H9 (cell line): ENCODE data around the gene R3HDM1. TPM values are rescaled to one million over a fixed set of nuclear protein-coding genes. Genes with fewer than 3 reads are reported as not detected.

Source experiments
- DNase-seq: peaks from one replicate; pipeline ENCODE4 v3.0.0-alpha.2; 2017
- H2AFZ ChIP-seq: one replicate; pipeline ENCODE4 v1.6.1; 2013; ENCODE audit warnings: mild to moderate bottlenecking, low read length, control low read depth, moderate library complexity
- H2AK5ac ChIP-seq: 2 replicates; pipeline ENCODE4 v1.6.1; 2013; ENCODE audit warnings: low read length, control low read depth, mixed read lengths; ENCODE audit not compliant: insufficient read length
- H2BK120ac ChIP-seq: one replicate; pipeline ENCODE4 v1.6.1; 2013; ENCODE audit warnings: low read depth, mild to moderate bottlenecking, low read length, control low read depth, inconsistent platforms; ENCODE audit not compliant: poor library complexity, severe bottlenecking
- H2BK12ac ChIP-seq: 2 replicates; pipeline ENCODE4 v1.6.1; 2013; ENCODE audit warnings: low read length, control low read depth, mixed read lengths, low read depth; ENCODE audit not compliant: insufficient read length
- H2BK15ac ChIP-seq: 2 replicates; pipeline ENCODE4 v1.6.1; 2013; ENCODE audit warnings: low read depth, low read length, control low read depth
- H2BK20ac ChIP-seq: one replicate; pipeline ENCODE4 v1.6.1; 2013; ENCODE audit warnings: low read depth, mild to moderate bottlenecking, low read length, control low read depth, inconsistent platforms; ENCODE audit not compliant: poor library complexity, severe bottlenecking
- H2BK5ac ChIP-seq: 2 replicates; pipeline ENCODE4 v1.6.1; 2013; ENCODE audit warnings: low read length, control low read depth, mixed read lengths; ENCODE audit not compliant: insufficient read length
- H3K14ac ChIP-seq: 2 replicates; pipeline ENCODE4 v1.6.1; 2013; ENCODE audit warnings: low read length, control low read depth; ENCODE audit not compliant: insufficient read depth
- H3K18ac ChIP-seq: 2 replicates; pipeline ENCODE4 v1.6.1; 2013; ENCODE audit warnings: low read depth, mild to moderate bottlenecking, mixed read lengths, low read length, control low read depth; ENCODE audit not compliant: insufficient read length
- H3K23ac ChIP-seq: 2 replicates; pipeline ENCODE4 v1.6.1; 2013; ENCODE audit warnings: low read length, control low read depth, mixed read lengths, low read depth; ENCODE audit not compliant: insufficient read length
- H3K23me2 ChIP-seq: 2 replicates; pipeline ENCODE4 v1.6.1; 2013; ENCODE audit warnings: low read depth, mild to moderate bottlenecking, mixed read lengths, low read length, control low read depth; ENCODE audit not compliant: insufficient read length, poor library complexity, severe bottlenecking
- H3K27ac ChIP-seq: 2 replicates; pipeline ENCODE4 v1.5.1; 2013; ENCODE audit warnings: low read length, control low read depth, mixed read lengths, low read depth; ENCODE audit not compliant: insufficient read length
- H3K27me3 ChIP-seq: 2 replicates; pipeline ENCODE4 v1.6.1; 2013; ENCODE audit warnings: low read length, control low read depth, inconsistent platforms; ENCODE audit not compliant: insufficient read depth
- H3K4ac ChIP-seq: 2 replicates; pipeline ENCODE4 v1.6.1; 2013; ENCODE audit warnings: low read depth, mild to moderate bottlenecking, control low read depth, inconsistent platforms, low read length, moderate library complexity
- H3K4me1 ChIP-seq: 2 replicates; pipeline ENCODE4 v1.6.1; 2013; ENCODE audit warnings: low read length, control low read depth, inconsistent platforms; ENCODE audit not compliant: insufficient read depth
- H3K4me2 ChIP-seq: 2 replicates; pipeline ENCODE4 v1.6.1; 2013; ENCODE audit warnings: low read length, control low read depth, mixed read lengths; ENCODE audit not compliant: insufficient read length, insufficient read depth
- H3K56ac ChIP-seq: 2 replicates; pipeline ENCODE4 v1.6.1; 2013; ENCODE audit warnings: low read depth, mild to moderate bottlenecking, mixed read lengths, low read length, control low read depth; ENCODE audit not compliant: insufficient read length
- H3K79me1 ChIP-seq: 2 replicates; pipeline ENCODE4 v1.6.1; 2013; ENCODE audit warnings: low read depth, mild to moderate bottlenecking, moderate library complexity, low read length, control low read depth, inconsistent platforms; ENCODE audit not compliant: insufficient read depth, poor library complexity, severe bottlenecking
- H3K79me2 ChIP-seq: 2 replicates; pipeline ENCODE4 v1.6.1; 2013; ENCODE audit warnings: low read length, control low read depth, inconsistent platforms; ENCODE audit not compliant: insufficient read depth
- H3K9ac ChIP-seq: 2 replicates; pipeline ENCODE4 v1.6.1; 2013; ENCODE audit warnings: low read length, control low read depth, mixed read lengths; ENCODE audit not compliant: insufficient read length; ENCODE audit errors: extremely low read depth
- H3K9me3 ChIP-seq: one replicate; pipeline ENCODE4 v1.6.1; 2013; ENCODE audit warnings: low read depth, low read length, inconsistent platforms; ENCODE audit not compliant: control insufficient read depth
- H3T11ph ChIP-seq: one replicate; pipeline ENCODE4 v1.6.1; 2013; ENCODE audit warnings: mild to moderate bottlenecking, low read length, control low read depth, inconsistent platforms
- H4K20me1 ChIP-seq: one replicate; pipeline ENCODE4 v1.6.1; 2013; ENCODE audit not compliant: control insufficient read depth, insufficient read length, insufficient read depth
- H4K5ac ChIP-seq: 2 replicates; pipeline ENCODE4 v1.6.1; 2013; ENCODE audit warnings: low read depth, mild to moderate bottlenecking, mixed read lengths, low read length, control low read depth; ENCODE audit not compliant: insufficient read length
- H4K8ac ChIP-seq: replicated peaks from 2 replicates; pipeline ENCODE4 v1.6.1; 2013; ENCODE audit warnings: low read length, control low read depth, mixed read lengths, low read depth; ENCODE audit not compliant: insufficient read length
- H4K91ac ChIP-seq: 2 replicates; pipeline ENCODE4 v1.6.1; 2013; ENCODE audit warnings: low read depth, mild to moderate bottlenecking, moderate library complexity, mixed read lengths, low read length, control low read depth; ENCODE audit not compliant: insufficient read length
- H3K27ac Mint-ChIP-seq, 3 experiments: 2 replicates in 2 of 3; 3 replicates in 1 of 3; pipeline ENCODE4 v1.8.0; 2020 to 2021; ENCODE audit warnings: mixed read lengths in 3 of 3, mild to moderate bottlenecking in 1 of 3, moderate library complexity in 1 of 3
- H3K27me3 Mint-ChIP-seq: 2 replicates; pipeline ENCODE4 v1.8.0; 2021; ENCODE audit warnings: low read depth, mild to moderate bottlenecking, moderate library complexity, mixed read lengths
- H3K36me3 Mint-ChIP-seq, 3 experiments: 2 replicates in 2 of 3; 3 replicates in 1 of 3; pipeline ENCODE4 v1.8.0; 2020 to 2021; ENCODE audit warnings: low read depth in 3 of 3, mixed read lengths in 3 of 3; ENCODE audit not compliant: insufficient read depth in 1 of 3
- H3K4me1 Mint-ChIP-seq, 2 experiments: 2 replicates each; pipeline ENCODE4 v1.8.0; 2020; ENCODE audit warnings: mixed read lengths in 2 of 2
- H3K4me3 Mint-ChIP-seq, 2 experiments: 2 replicates in 1 of 2; 3 replicates in 1 of 2; pipeline ENCODE4 v1.8.0; 2020 to 2021; ENCODE audit warnings: mild to moderate bottlenecking in 2 of 2, mixed read lengths in 2 of 2, moderate library complexity in 1 of 2
- H3K9me3 Mint-ChIP-seq, 2 experiments: 2 replicates in 1 of 2; 3 replicates in 1 of 2; pipeline ENCODE4 v1.8.0; 2020; ENCODE audit warnings: mild to moderate bottlenecking in 2 of 2, mixed read lengths in 2 of 2, moderate library complexity in 1 of 2
- WGBS: extraction: QIAGEN DNeasy Blood & Tissue Kit; methylation state at CpG from one replicate; pipeline ENCODE4 v1.1.7; 2013; ENCODE audit warnings: missing lambda C conversion rate, low lambda C conversion rate, mixed read lengths; ENCODE audit not compliant: insufficient read length; ENCODE audit errors: extremely low coverage; 5-methylcytosine and 5-hydroxymethylcytosine counted together
- total RNA-seq: library from RNA; stranded (reverse); gene quantifications from 2 replicates; pipeline ENCODE4 v1.2.1, GENCODE V29; 2021
- TF ChIP-seq, protein P1 (sequence below): fragments of 200-600 bp; sonication (generic); conservative IDR thresholded peaks from 3 replicates; pipeline ENCODE4 v1.8.0; 2021; ENCODE audit warnings: antibody characterized with exemption, mild to moderate bottlenecking

The R3HDM1 gene
- total RNA-seq, 1 experiment from 2014 or later: 58.8 TPM

- TF ChIP-seq, protein P1, sequence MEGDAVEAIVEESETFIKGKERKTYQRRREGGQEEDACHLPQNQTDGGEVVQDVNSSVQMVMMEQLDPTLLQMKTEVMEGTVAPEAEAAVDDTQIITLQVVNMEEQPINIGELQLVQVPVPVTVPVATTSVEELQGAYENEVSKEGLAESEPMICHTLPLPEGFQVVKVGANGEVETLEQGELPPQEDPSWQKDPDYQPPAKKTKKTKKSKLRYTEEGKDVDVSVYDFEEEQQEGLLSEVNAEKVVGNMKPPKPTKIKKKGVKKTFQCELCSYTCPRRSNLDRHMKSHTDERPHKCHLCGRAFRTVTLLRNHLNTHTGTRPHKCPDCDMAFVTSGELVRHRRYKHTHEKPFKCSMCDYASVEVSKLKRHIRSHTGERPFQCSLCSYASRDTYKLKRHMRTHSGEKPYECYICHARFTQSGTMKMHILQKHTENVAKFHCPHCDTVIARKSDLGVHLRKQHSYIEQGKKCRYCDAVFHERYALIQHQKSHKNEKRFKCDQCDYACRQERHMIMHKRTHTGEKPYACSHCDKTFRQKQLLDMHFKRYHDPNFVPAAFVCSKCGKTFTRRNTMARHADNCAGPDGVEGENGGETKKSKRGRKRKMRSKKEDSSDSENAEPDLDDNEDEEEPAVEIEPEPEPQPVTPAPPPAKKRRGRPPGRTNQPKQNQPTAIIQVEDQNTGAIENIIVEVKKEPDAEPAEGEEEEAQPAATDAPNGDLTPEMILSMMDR: no peak
- Histone ChIP-seq H3K4me2 (peak within 1 kb of the TSS; percentile 53), H2BK12ac (no peak within 1 kb of the TSS), H3K4me1 (no peaks in the 10 kb centered on the region), H3K9ac (peak within 1 kb of the TSS; percentile 73), H3K23me2 (peaks cover 3% of the 10 kb centered on the region), H4K20me1 (no peaks in the 10 kb centered on the region), H3K4ac (no peak within 1 kb of the TSS; the same call in 1 of the 2 replicates), H3K9me3 (no peaks in the 10 kb centered on the region), H4K91ac (no peak within 1 kb of the TSS), H3K79me1 (no peaks in the 10 kb centered on the region), H4K8ac (no peak within 1 kb of the TSS), H4K5ac (no peak within 1 kb of the TSS), H3K18ac (peak within 1 kb of the TSS; percentile 89), H2BK120ac (peak within 1 kb of the TSS; percentile 79), H3K27me3 (no peaks in the 10 kb centered on the region), H3K14ac (peak within 1 kb of the TSS; percentile 91; the same call in 1 of the 2 replicates), H3K27ac (peak within 1 kb of the TSS; percentile 33), H3T11ph (no peak within 1 kb of the TSS), H3K23ac (no peak within 1 kb of the TSS), H2BK20ac (no peak within 1 kb of the TSS), H3K79me2 (peaks cover 8% of the 10 kb centered on the region; the same call in 1 of the 2 replicates), H2AFZ (peak within 1 kb of the TSS; percentile 95), H2AK5ac (no peak within 1 kb of the TSS), H2BK5ac (no peak within 1 kb of the TSS), H2BK15ac (no peak within 1 kb of the TSS), H3K56ac (peak within 1 kb of the TSS; percentile 0)
- no peaks in the 10 kb centered on the region; a peak in 1 of 5 replicates for H3K9me3 Mint-ChIP-seq
- H3K4me3 Mint-ChIP-seq: no peak within 1 kb of the TSS
- peaks cover 18 to 26% (median 24%) of the 10 kb centered on the region in 3 experiments; a peak in 6 of 7 replicates for H3K36me3 Mint-ChIP-seq
- DNase-seq: peak; percentile 98
- H3K27me3 Mint-ChIP-seq: no peaks in the 10 kb centered on the region
- H3K4me1 Mint-ChIP-seq: peaks cover 11 to 23% of the 10 kb centered on the region in 2 experiments
- WGBS: no CpG with 5 or more reads among the region's 46 CpGs
- H3K27ac Mint-ChIP-seq: peak within 1 kb of the TSS in 2 of 3 experiments; percentile 89 to 92; a peak in 5 of 7 replicates
Observed at GRCh38 chr2:135530313-135531230, 712 bp upstream of the R3HDM1 start, which contains the start of gene ZRANB3. ZRANB3 (minus strand) TSS chr2:135531218.
